Erythroblast (primary cell): ENCODE data around the gene ZNF646.

Source experiments
- GATA1 ChIP-seq: IDR thresholded peaks from 2 replicates; pipeline ENCODE4 v1.6.1; 2011; ENCODE audit warnings: low read depth, mild to moderate bottlenecking, control low read depth, low read length, moderate library complexity
- POLR2A ChIP-seq: IDR thresholded peaks from 2 replicates; pipeline ENCODE4 v1.6.1; 2011; ENCODE audit warnings: mild to moderate bottlenecking, low read length

DNA sequence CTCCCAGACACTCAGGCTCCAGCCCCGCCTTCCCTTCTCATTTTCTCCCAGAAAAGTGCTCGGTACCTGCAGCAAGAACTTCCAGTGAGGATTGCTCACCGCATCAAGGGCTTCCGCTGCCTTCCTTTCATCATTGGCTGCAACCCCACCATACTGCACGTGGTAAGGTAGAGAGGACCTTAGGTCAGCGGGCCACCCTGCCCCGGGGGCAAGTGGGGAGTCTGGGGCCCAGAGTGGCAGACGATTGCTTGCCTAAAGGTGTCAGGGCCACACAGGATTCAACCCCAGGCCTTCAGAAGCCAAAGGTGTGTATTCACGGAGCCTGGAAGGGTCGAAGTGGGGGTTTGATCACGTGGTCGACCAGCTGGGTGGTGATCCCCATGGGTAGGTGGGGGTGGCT lies 35.4 kb downstream of the ZNF646 start:
- TF ChIP-seq POLR2A, result no peak
- TF ChIP-seq GATA1, result no peak
